MM.1S (cell line): ENCODE data around the gene NOX5.

Experiments used
- DNase-seq: peaks from one replicate; pipeline ENCODE4 v3.0.0-alpha.2; 2015
- H2AFZ ChIP-seq: fragments of 300-600 bp; sonication (generic); 2 replicates; pipeline ENCODE4 v1.6.0; 2016; ENCODE audit warnings: antibody characterized with exemption, low read length
- H3F3A ChIP-seq: fragments of 300-600 bp; sonication (generic); 2 replicates; pipeline ENCODE4 v1.6.1; 2016; ENCODE audit warnings: mild to moderate bottlenecking, antibody characterized with exemption, low read length, moderate library complexity, mixed read lengths; ENCODE audit not compliant: insufficient read depth
- H3K27ac ChIP-seq: fragments of 300-600 bp; sonication (generic); 2 replicates; pipeline ENCODE4 v1.5.1; 2016; ENCODE audit warnings: mild to moderate bottlenecking, low read length
- H3K27me3 ChIP-seq: fragments of 300-600 bp; sonication (generic); replicated peaks from 2 replicates; pipeline ENCODE4 v1.6.0; 2016; ENCODE audit warnings: low read length; ENCODE audit not compliant: insufficient read depth
- H3K36me3 ChIP-seq: fragments of 300-600 bp; sonication (generic); replicated peaks from 2 replicates; pipeline ENCODE4 v1.6.1; 2016; ENCODE audit warnings: mild to moderate bottlenecking, low read length, mixed read lengths; ENCODE audit not compliant: insufficient read depth
- H3K4me1 ChIP-seq: fragments of 300-600 bp; sonication (generic); 2 replicates; pipeline ENCODE4 v1.6.1; 2016; ENCODE audit warnings: low read length, mixed read lengths
- H3K4me2 ChIP-seq: fragments of 300-600 bp; sonication (generic); 2 replicates; pipeline ENCODE4 v1.6.0; 2016; ENCODE audit warnings: low read depth, low read length
- H3K4me3 ChIP-seq: fragments of 300-600 bp; sonication (generic); 2 replicates; pipeline ENCODE4 v1.5.1; 2016; ENCODE audit warnings: low read length, mixed read lengths
- H3K79me2 ChIP-seq: fragments of 300-600 bp; sonication (generic); 2 replicates; pipeline ENCODE4 v1.6.1; 2016; ENCODE audit warnings: mixed run types, low read length, mixed read lengths
- H3K9ac ChIP-seq: fragments of 300-600 bp; sonication (generic); 2 replicates; pipeline ENCODE4 v1.6.1; 2016; ENCODE audit warnings: low read length, mixed read lengths
- H3K9me2 ChIP-seq: fragments of 300-600 bp; sonication (generic); replicated peaks from 2 replicates; pipeline ENCODE4 v1.6.1; 2016; ENCODE audit warnings: mild to moderate bottlenecking, low read length, mixed read lengths; ENCODE audit not compliant: insufficient read depth
- H3K9me3 ChIP-seq: fragments of 300-600 bp; sonication (generic); replicated peaks from 2 replicates; pipeline ENCODE4 v1.6.1; 2016; ENCODE audit warnings: mild to moderate bottlenecking, low read length, mixed read lengths; ENCODE audit not compliant: insufficient read depth
- H4K20me1 ChIP-seq: fragments of 300-600 bp; sonication (generic); 2 replicates; pipeline ENCODE4 v1.6.1; 2016; ENCODE audit warnings: mild to moderate bottlenecking, low read length, moderate library complexity, mixed read lengths; ENCODE audit not compliant: insufficient read depth
- CTCF ChIP-seq: fragments of 300-600 bp; sonication (generic); IDR thresholded peaks from 2 replicates; pipeline ENCODE4 v1.5.1; 2016; ENCODE audit warnings: antibody characterized with exemption, low read length, mixed read lengths
- EZH2 ChIP-seq: fragments of 300-600 bp; sonication (generic); optimal IDR thresholded peaks from 2 replicates; pipeline ENCODE3; 2017; ENCODE audit warnings: low read depth, mild to moderate bottlenecking, antibody characterized with exemption, low read length, mixed read lengths
- EZH2phosphoT487 ChIP-seq: fragments of 300-600 bp; sonication (generic); IDR thresholded peaks from 2 replicates; pipeline ENCODE4 v1.6.1; 2018; ENCODE audit warnings: antibody characterized with exemption, low read length

NOX5 gene

GRCh38 chr15:69055251-69055650, 40.8 kb downstream of the NOX5 start:
- Histone ChIP-seq H3K27ac (no peak overlapping the region), H3K4me2 (no peak overlapping the region), H3K9me3 (no peaks in the 10 kb centered on the region), H3F3A (no peaks in the 10 kb centered on the region), H3K4me3 (no peak overlapping the region), H3K9ac (no peak overlapping the region), H3K9me2 (no peaks in the 10 kb centered on the region), H4K20me1 (no peaks in the 10 kb centered on the region), H3K79me2 (no peaks in the 10 kb centered on the region), H3K27me3 (no peaks in the 10 kb centered on the region), H2AFZ (no peak overlapping the region), H3K4me1 (no peaks in the 10 kb centered on the region), H3K36me3 (no peaks in the 10 kb centered on the region)
- TF ChIP-seq CTCF = no peak
- TF ChIP-seq EZH2 = no peak
- no peak for TF ChIP-seq EZH2phosphoT487
- no peak for DNase-seq

- no peaks in the 10 kb centered on the region for H3K9me2 ChIP-seq
- H3F3A ChIP-seq = no peaks in the 10 kb centered on the region
- H3K9me3 ChIP-seq = no peaks in the 10 kb centered on the region
- no peaks in the 10 kb centered on the region for H3K36me3 ChIP-seq
- no peaks in the 10 kb centered on the region for H3K79me2 ChIP-seq
- TF ChIP-seq EZH2 = no peak
- TF ChIP-seq EZH2phosphoT487 = no peak
- no peak for TF ChIP-seq CTCF
- DNase-seq = no peak
- no peak overlapping the region for H3K27ac ChIP-seq
- H3K4me1 ChIP-seq = peaks cover 8% of the 10 kb centered on the region
- H2AFZ ChIP-seq = no peak overlapping the region
- no peak overlapping the region for H3K4me3 ChIP-seq
- no peaks in the 10 kb centered on the region for H4K20me1 ChIP-seq
- no peak overlapping the region for H3K9ac ChIP-seq
- no peak overlapping the region for H3K4me2 ChIP-seq
- H3K27me3 ChIP-seq = no peaks in the 10 kb centered on the region
Observed at GRCh38 chr15:69056365-69056764, 41.9 kb downstream of the NOX5 start.

- Histone ChIP-seq H3K27ac (no peak overlapping the region), H3K79me2 (no peaks in the 10 kb centered on the region), H3K9me3 (no peaks in the 10 kb centered on the region), H3K9ac (no peak overlapping the region), H3K4me1 (peaks cover 8% of the 10 kb centered on the region), H3F3A (no peaks in the 10 kb centered on the region), H3K27me3 (no peaks in the 10 kb centered on the region), H2AFZ (peak overlapping the region; percentile 31), H3K9me2 (no peaks in the 10 kb centered on the region), H4K20me1 (no peaks in the 10 kb centered on the region), H3K36me3 (no peaks in the 10 kb centered on the region), H3K4me3 (0 out of 2 replicates have a peak overlapping the region, but pooled peaks have one; percentile 3), H3K4me2 (peak overlapping the region; percentile 38; the same call in 1 of the 2 replicates)
- TF ChIP-seq CTCF = peak; percentile 92
- no peak for TF ChIP-seq EZH2phosphoT487
- no peak for TF ChIP-seq EZH2
- DNase-seq = peak; percentile 74
Observed at GRCh38 chr15:69058830-69059556, 44.5 kb downstream of the NOX5 start.
